GM19238 (cell line): ENCODE data around the gene KATNBL1.

Experiments used
- DNase-seq: peaks from one replicate; pipeline ENCODE4 v3.0.0; 2011; ENCODE audit warnings: low spot score; ENCODE audit not compliant: insufficient read length

Gene KATNBL1

GRCh38 chr15:34119291-34119690 is 90.6 kb downstream of the KATNBL1 start:
- DNase-seq: no peak

GRCh38 chr15:34116620-34117019 is 93.3 kb downstream of the KATNBL1 start:
- DNase-seq: no peak

- no peak for DNase-seq
Observed at GRCh38 chr15:34114739-34115138, 95.2 kb downstream of the KATNBL1 start.

GRCh38 chr15:34114215-34114614 is 95.7 kb downstream of the KATNBL1 start:
- no peak for DNase-seq

DNA sequence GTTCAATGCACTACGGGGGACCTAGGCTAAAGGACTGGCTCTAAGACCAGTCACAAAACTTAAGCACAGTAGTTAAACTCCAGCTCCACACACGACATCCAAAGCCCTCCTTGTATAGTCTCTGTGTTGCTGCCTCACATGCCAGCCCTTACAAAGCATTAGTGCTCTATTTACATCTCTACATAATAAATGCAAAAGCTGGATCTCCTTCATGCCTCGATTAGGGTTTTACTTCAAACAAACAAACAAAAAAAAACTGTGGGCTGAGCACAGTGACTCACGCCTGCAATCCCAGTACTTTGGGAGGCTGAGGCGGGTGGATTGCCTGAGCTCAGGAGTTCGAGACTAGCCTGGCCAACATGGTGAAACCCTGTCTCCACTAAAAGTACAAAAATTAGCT is 98.4 kb downstream of the KATNBL1 start:
- DNase-seq: no peak

GRCh38 chr15:34109797-34110663 is 99.9 kb downstream of the KATNBL1 start:
- no peak for DNase-seq

DNA sequence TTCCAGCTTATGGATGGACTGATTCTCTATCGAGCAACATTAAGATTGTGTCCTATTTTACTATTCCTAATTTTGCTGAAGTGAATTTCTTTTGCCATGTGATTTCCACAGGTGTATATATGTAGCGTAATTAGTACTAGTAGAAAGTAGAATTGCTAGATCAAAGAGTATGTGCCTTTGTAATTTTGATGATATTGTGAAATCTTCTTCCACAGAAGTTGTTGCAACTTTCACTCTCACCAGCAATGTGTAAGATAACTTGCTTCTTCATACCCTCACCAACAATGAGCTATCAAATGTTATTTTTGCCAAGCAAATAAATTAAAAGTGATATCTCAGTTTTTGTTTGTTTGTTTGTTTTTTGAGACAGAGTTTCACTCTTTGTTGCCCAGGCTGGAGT is 102.6 kb downstream of the KATNBL1 start:
- no peak for DNase-seq

GRCh38 chr15:34106423-34106822 is 103.5 kb downstream of the KATNBL1 start:
- DNase-seq: no peak

DNA sequence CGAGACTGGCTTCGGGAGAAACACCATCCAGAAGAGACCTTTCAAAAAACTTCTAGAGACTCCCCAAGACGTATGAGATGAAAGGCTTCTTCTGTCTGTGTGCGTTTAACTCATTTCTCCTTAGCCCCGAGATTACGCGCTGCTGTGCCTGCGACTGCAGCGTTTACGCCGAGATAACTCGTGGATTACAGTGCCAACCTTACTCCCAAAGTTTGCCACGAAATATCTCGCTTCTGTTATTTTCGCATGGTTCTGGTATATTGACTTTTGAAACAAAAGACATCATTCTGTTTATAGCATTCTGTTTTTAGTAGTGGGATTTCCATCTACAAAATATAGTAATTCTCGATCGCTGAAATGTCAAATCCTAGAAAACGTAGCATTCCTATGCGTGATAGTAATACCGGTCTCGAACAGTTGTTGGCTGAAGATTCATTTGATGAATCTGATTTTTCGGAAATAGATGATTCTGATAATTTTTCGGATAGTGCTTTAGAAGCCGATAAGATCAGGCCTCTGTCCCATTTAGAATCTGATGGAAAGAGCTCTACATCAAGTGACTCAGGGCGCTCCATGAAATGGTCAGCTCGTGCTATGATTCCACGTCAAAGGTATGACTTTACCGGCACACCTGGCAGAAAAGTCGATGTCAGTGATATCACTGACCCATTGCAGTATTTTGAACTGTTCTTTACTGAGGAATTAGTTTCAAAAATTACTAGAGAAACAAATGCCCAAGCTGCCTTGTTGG is 107.5 kb downstream of the KATNBL1 start:
- no peak for DNase-seq

DNA sequence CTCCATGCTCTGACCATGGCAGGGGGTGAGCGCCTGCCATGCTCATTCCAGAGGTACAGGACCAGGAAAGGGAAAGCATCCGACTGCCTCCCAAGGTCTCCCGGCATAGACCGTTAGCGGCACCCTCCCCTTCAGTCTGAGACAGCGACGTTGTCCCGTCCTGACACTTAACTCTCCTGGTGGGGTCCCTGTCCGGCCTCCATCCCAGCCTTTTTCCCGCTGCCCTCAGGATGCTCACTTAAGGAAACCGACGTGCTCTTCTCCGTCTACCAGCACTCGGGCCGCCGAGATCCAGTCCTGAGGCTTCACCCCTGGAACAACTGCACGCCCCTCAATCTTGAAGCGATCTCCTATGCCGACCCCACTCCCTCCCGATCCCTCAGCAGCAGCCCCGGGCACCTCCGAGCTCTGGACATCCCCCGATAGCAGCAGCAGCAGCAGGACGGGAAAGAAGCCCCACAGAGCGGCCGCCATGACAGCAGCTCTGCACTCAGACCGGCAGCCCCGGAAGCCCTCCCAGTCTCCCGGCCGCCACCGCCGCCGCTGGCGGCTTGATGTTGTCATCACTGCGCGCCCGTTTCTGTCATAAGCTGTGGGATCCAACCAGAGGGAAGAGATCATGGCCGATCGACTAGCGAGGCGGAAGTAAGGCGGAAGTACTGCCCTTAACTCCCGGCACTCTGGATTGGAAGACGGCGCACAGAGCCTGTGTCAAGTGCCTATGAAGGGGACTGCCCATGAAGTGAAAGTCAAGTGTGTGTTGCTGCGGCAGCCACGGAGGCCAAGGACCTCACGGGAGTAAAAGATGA is 108.3 kb downstream of the KATNBL1 start, which contains the start of the genes EMC7 and PGBD4:
EMC7 (minus strand) TSS at position 497 of the 809 bp plus-strand sequence; CDS start at position 474, 23 bp downstream.
PGBD4 (plus strand) TSS at position 718 of the 809 bp plus-strand sequence. CDS start 449 bp downstream, outside the sequence.
- DNase-seq: peak; percentile 80

- no peak for DNase-seq
Observed at GRCh38 chr15:34099914-34100313, 110.0 kb downstream of the KATNBL1 start.
